Endothelial cell of hepatic sinusoid (primary cell): ENCODE measurements around the gene SFPQ.

Source experiments
- in situ Hi-C: cut with HindIII; loops from 2 replicates; pipeline ENCODE4 v1.10.0; 2017; ENCODE audit warnings: low sequenced_read_pairs

Gene SFPQ

GRCh38 chr1:35188578-35189392 lies 4.2 kb downstream of the SFPQ start:
- in situ Hi-C loops: loop anchor here (10.0 kb wide), 1 partner anchor 226 kb away; no protein-coding TSS in a partner anchor

GRCh38 chr1:35187816-35188342 lies 5.1 kb downstream of the SFPQ start:
- in situ Hi-C loops: loop anchor here (10.0 kb wide), 1 partner anchor 227 kb away; no protein-coding TSS in a partner anchor

- in situ Hi-C loops: loop anchor here (10.0 kb wide), 1 partner anchor 229 kb away; no protein-coding TSS in a partner anchor
These were observed 6.7 kb downstream of the SFPQ start for GRCh38 chr1:35186239-35186638.

GRCh38 chr1:35185200-35185599 lies 7.7 kb downstream of the SFPQ start:
- in situ Hi-C loops: loop anchor here (10.0 kb wide), 1 partner anchor 230 kb away; no protein-coding TSS in a partner anchor

- in situ Hi-C loops: loop anchor here (5.0 to 10.0 kb wide), 3 partner anchors 83 to 322 kb away; partner anchors contain the start of gene ZMYM4
These were observed 8.3 kb downstream of the SFPQ start for GRCh38 chr1:35184495-35185199.

GRCh38 chr1:35181790-35182455 lies 11.0 kb downstream of the SFPQ start:
- in situ Hi-C loops: loop anchor here (5.0 to 10.0 kb wide), 3 partner anchors 85 to 320 kb away; partner anchors contain the start of gene ZMYM4

- in situ Hi-C loops: loop anchor here (5.0 to 10.0 kb wide), 3 partner anchors 86 to 319 kb away; partner anchors contain the start of gene ZMYM4
These were observed 12.1 kb downstream of the SFPQ start for GRCh38 chr1:35180776-35181374.

GRCh38 chr1:35179908-35180307 lies 13.0 kb downstream of the SFPQ start:
- in situ Hi-C loops: loop anchor here (5.0 to 10.0 kb wide), 3 partner anchors 87 to 318 kb away; partner anchors contain the start of gene ZMYM4

- in situ Hi-C loops: no loop called here
These were observed 14.0 kb downstream of the SFPQ start for GRCh38 chr1:35178874-35179380.

- in situ Hi-C loops: no loop called here
These were observed 14.7 kb downstream of the SFPQ start for GRCh38 chr1:35178295-35178695.

- in situ Hi-C loops: no loop called here
These were observed 15.6 kb downstream of the SFPQ start for GRCh38 chr1:35177237-35177786.

GRCh38 chr1:35175602-35176001 lies 17.3 kb downstream of the SFPQ start:
- in situ Hi-C loops: no loop called here

GRCh38 chr1:35175098-35175576 lies 17.8 kb downstream of the SFPQ start:
- in situ Hi-C loops: no loop called here

GRCh38 chr1:35173909-35174540 lies 18.9 kb downstream of the SFPQ start:
- in situ Hi-C loops: no loop called here

- in situ Hi-C loops: no loop called here
These were observed 19.5 kb downstream of the SFPQ start for GRCh38 chr1:35173491-35173890.

- in situ Hi-C loops: no loop called here
These were observed 20.9 kb downstream of the SFPQ start for GRCh38 chr1:35172022-35172421.

GRCh38 chr1:35171579-35171978 lies 21.4 kb downstream of the SFPQ start:
- in situ Hi-C loops: no loop called here

GRCh38 chr1:35164893-35165292 lies 28.1 kb downstream of the SFPQ start:
- in situ Hi-C loops: no loop called here

GRCh38 chr1:35151220-35151619 lies 41.7 kb downstream of the SFPQ start:
- in situ Hi-C loops: no loop called here
